Activated naive CD8-positive, alpha-beta T cell (primary cell): ENCODE results near the gene KDELR1.
"Not testable (repeated sequence)": the region's sequence is repeated elsewhere in the genome, so short reads cannot be mapped to it uniquely, and the experiment has no call there.

ENCODE experiments used
- H3K27ac Mint-ChIP-seq: one replicate; pipeline ENCODE4 v1.8.0; 2021; ENCODE audit warnings: mixed read lengths
- H3K27me3 Mint-ChIP-seq: one replicate; pipeline ENCODE4 v1.8.0; 2021; ENCODE audit warnings: mixed read lengths
- H3K36me3 Mint-ChIP-seq: one replicate; pipeline ENCODE4 v1.8.0; 2021; ENCODE audit warnings: mixed read lengths
- H3K4me1 Mint-ChIP-seq: one replicate; pipeline ENCODE4 v1.8.0; 2021; ENCODE audit warnings: low read depth, mixed read lengths
- H3K4me3 Mint-ChIP-seq: one replicate; pipeline ENCODE4 v1.8.0; 2021; ENCODE audit warnings: mild to moderate bottlenecking, mixed read lengths
- H3K9me3 Mint-ChIP-seq: one replicate; pipeline ENCODE4 v1.8.0; 2021; ENCODE audit warnings: low read depth, mixed read lengths

KDELR1 gene

DNA sequence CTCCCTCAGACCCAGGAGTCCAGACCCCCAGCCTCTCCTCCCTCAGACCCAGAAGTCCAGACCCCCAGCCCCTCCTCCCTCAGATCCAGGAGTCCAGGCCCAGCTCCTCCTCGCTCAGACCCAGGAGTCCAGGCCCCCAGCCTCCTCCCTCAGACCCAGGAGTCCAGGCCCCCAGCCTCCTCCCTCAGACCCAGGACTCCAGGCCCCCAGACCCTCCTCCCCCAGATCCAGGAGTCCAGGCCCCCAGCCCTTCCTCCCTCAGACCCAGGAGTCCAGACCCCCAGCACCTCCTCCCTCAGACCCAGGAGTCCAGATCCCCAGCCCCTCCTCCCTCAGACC, 624 bp upstream of the KDELR1 start:
- H3K36me3 Mint-ChIP-seq, H3K9me3 Mint-ChIP-seq, H3K27me3 Mint-ChIP-seq: not testable (repeated sequence)
- peaks cover 29% of the 10 kb centered on the region for H3K4me1 Mint-ChIP-seq
- H3K27ac Mint-ChIP-seq, result peak overlapping the region; percentile 91
- peak overlapping the region; percentile 92 for H3K4me3 Mint-ChIP-seq

GRCh38 chr19:48390188-48391099, 907 bp downstream of the KDELR1 start:
- H3K4me1 Mint-ChIP-seq, result peaks cover 23% of the 10 kb centered on the region
- peak overlapping the region; percentile 92 for H3K4me3 Mint-ChIP-seq
- H3K27me3 Mint-ChIP-seq, result peaks cover 3% of the 10 kb centered on the region
- peaks cover 2% of the 10 kb centered on the region for H3K36me3 Mint-ChIP-seq
- H3K9me3 Mint-ChIP-seq, result no peaks in the 10 kb centered on the region
- H3K27ac Mint-ChIP-seq, result peak overlapping the region; percentile 91

GRCh38 chr19:48386981-48387380, 4.4 kb downstream of the KDELR1 start:
- no peak overlapping the region for H3K27ac Mint-ChIP-seq
- H3K4me1 Mint-ChIP-seq, result peaks cover 8% of the 10 kb centered on the region
- H3K9me3 Mint-ChIP-seq, result no peaks in the 10 kb centered on the region
- H3K27me3 Mint-ChIP-seq, result no peaks in the 10 kb centered on the region
- peaks cover 5% of the 10 kb centered on the region for H3K36me3 Mint-ChIP-seq
- no peak overlapping the region for H3K4me3 Mint-ChIP-seq

DNA sequence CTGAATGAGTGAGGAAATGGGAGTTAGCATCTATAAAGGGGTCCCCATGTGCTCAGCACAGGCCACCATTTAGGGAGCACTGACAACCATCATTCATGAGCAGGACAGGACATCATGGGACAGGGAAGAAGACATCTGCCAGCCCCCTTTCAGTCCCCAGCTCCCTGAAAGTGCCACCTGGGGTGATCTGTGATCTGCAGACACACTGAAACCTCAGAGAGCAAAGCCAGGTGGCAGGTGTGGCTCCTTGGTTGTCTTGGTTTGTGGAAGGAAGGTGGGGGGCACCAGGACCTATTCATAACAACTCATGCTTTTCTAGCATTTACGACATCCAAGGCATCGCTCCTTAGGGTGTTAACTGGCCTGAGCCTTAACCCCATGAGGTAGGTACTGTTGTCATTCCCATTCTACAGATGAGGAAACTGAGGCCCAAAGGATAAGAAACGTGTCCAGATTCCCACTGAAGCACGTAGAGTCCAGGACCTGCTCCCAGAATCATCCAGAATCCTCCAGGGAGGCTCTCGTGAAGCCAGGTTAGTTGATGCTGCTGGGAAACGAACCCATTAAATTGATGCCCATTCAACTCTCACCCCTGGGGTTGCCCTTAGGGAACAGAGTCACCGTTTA, 5.8 kb downstream of the KDELR1 start:
- no peaks in the 10 kb centered on the region for H3K27me3 Mint-ChIP-seq
- H3K27ac Mint-ChIP-seq, result no peak overlapping the region
- peaks cover 5% of the 10 kb centered on the region for H3K36me3 Mint-ChIP-seq
- peaks cover 5% of the 10 kb centered on the region for H3K4me1 Mint-ChIP-seq
- no peaks in the 10 kb centered on the region for H3K9me3 Mint-ChIP-seq
- H3K4me3 Mint-ChIP-seq, result no peak overlapping the region

DNA sequence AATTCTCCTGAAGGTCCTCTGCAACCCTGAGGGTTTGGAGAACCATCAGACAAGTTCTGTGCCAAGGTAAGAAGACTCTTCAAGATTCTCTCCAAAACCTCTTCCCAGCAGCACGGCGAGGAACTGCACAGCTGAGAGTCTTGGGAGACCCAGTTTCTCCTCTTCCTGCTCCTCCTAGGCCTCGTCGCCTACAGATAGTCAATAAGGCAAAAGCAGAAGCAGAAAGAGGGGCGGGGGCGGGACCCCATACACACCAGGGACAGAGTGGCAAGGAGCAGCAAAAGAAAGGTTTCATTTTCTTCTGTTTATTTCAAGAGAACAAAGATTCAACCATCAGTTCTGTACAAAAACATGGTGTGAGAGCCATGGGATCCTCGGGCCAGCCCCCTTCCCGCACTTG, 9.1 kb downstream of the KDELR1 start:
- H3K36me3 Mint-ChIP-seq, result peaks cover 2% of the 10 kb centered on the region
- H3K4me3 Mint-ChIP-seq, result no peak overlapping the region
- no peaks in the 10 kb centered on the region for H3K9me3 Mint-ChIP-seq
- no peaks in the 10 kb centered on the region for H3K27me3 Mint-ChIP-seq
- H3K27ac Mint-ChIP-seq, result no peak overlapping the region
- no peaks in the 10 kb centered on the region for H3K4me1 Mint-ChIP-seq

DNA sequence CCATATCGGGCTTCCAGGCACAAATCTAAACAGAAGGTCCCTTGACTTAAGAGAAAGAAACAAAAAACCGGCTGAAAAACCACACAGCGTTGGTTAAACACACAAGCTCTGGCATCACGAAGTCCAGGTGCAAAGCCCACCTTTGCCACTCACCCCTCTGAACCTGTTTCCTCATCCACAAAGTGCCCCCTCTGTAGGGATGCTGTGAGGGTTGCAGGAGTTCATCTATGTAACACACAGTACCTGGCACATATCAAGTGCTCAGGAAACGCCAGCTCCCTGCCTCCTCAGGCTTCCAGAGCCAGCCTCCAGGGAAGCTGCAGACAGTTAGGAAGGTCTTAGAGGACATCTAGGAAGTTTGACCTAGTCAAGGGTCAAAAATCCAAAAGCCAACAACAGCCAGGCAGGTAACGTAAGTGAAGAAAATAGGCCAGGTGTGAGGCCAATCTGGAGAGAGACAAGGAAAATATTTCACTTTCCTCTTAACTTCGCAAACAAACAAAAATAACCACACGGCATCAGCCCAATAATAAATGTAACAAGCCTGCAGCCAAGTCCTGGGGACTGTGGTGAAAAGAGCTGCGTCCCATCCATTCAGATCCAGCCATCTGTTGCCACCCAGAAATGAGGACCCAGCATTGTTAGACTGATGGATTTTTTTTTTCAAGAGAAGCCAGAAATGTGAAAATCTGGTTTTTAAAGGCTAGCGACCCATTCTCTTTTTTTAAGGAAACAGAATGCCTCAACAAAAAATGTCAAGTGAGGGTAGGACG, 10.0 kb downstream of the KDELR1 start:
- Mint-ChIP-seq H3K27ac (no peak overlapping the region), H3K4me3 (no peak overlapping the region), H3K36me3 (peaks cover 2% of the 10 kb centered on the region)

DNA sequence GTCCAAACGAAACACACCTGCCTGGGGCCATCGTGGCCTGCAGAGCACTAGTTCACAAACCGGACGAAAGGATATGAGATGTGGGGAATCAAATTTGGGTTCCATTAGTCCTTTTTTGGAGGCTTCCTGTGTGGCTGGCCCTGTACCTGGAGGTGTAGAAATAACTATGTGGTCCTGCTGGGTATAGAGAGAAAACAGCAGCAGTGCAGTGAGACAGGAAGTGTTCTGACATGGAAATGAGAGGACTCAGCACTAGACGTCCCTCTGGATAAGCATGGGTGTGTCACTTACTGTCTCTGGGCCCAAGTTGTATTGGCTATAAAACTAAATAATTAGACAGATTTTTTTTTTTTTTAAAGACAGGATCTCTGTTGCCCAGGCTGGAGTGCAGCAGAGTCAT, 12.3 kb downstream of the KDELR1 start:
- H3K36me3 Mint-ChIP-seq, result no peaks in the 10 kb centered on the region
- H3K27ac Mint-ChIP-seq, result no peak overlapping the region
- H3K27me3 Mint-ChIP-seq, result no peaks in the 10 kb centered on the region
- no peaks in the 10 kb centered on the region for H3K9me3 Mint-ChIP-seq
- no peaks in the 10 kb centered on the region for H3K4me1 Mint-ChIP-seq
- H3K4me3 Mint-ChIP-seq, result no peak overlapping the region

More for the DNA sequence above, 10.0 kb downstream of the KDELR1 start:
- Mint-ChIP-seq H3K4me1 (no peaks in the 10 kb centered on the region), H3K27me3 (no peaks in the 10 kb centered on the region), H3K9me3 (no peaks in the 10 kb centered on the region)

- Mint-ChIP-seq H3K27ac (no peak overlapping the region), H3K36me3 (no peaks in the 10 kb centered on the region), H3K4me3 (no peak overlapping the region), H3K4me1 (no peaks in the 10 kb centered on the region), H3K9me3 (no peaks in the 10 kb centered on the region), H3K27me3 (no peaks in the 10 kb centered on the region)
Measured at GRCh38 chr19:48378194-48378570, 13.2 kb downstream of the KDELR1 start.

- Mint-ChIP-seq H3K27me3 (no peaks in the 10 kb centered on the region), H3K36me3 (no peaks in the 10 kb centered on the region), H3K4me1 (no peaks in the 10 kb centered on the region), H3K27ac (no peak overlapping the region), H3K9me3 (no peaks in the 10 kb centered on the region), H3K4me3 (no peak overlapping the region)
Measured at GRCh38 chr19:48373567-48373966, 17.8 kb downstream of the KDELR1 start.

DNA sequence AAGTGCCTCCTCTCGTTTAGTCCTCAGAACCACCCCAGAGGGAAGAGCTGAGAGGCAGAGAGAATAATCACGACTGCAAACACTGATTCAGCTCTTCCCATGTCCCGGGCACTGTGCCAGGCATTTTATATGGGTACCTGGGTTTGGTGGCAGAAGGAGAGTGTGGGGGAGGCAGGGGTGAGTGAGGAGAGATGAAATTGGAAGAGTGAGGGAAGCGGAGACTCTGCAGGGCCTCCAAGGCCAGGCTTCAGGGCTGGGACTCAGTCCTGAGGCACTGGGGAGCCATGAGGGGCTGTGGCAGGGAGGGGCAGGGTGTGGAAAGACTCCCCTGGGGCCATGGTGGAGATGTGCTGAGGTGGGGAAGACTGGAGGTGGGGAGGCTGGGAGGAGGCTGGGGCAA, 18.4 kb downstream of the KDELR1 start:
- Mint-ChIP-seq H3K4me1 (no peaks in the 10 kb centered on the region), H3K4me3 (no peak overlapping the region), H3K36me3 (no peaks in the 10 kb centered on the region), H3K9me3 (no peaks in the 10 kb centered on the region), H3K27me3 (no peaks in the 10 kb centered on the region), H3K27ac (no peak overlapping the region)

- H3K4me3 Mint-ChIP-seq, H3K27me3 Mint-ChIP-seq, H3K27ac Mint-ChIP-seq, H3K9me3 Mint-ChIP-seq, H3K4me1 Mint-ChIP-seq, H3K36me3 Mint-ChIP-seq: not testable (repeated sequence)
Measured at GRCh38 chr19:48371771-48372170, 19.6 kb downstream of the KDELR1 start.

DNA sequence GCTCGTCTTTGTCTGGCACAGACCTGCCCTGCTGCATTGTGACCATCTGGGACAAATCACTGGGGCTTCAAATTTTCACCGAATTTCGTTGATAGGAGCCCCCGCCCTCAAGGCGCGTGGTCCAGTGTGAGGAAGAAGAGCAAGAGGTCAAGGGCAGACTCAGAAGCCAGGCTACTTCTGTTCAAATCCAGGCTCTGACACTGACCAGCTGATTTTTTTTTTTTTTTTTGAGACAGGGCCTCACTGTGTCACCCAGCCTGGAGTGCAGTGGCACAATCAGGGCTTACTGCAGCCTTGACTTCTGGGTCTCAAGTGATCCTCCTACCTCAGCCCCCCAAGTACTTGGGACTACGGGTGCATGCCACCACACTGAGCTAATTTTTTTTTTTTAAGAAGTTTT, 20.0 kb downstream of the KDELR1 start:
- no peak overlapping the region for H3K27ac Mint-ChIP-seq
- no peaks in the 10 kb centered on the region for H3K4me1 Mint-ChIP-seq
- H3K9me3 Mint-ChIP-seq, result no peaks in the 10 kb centered on the region
- H3K4me3 Mint-ChIP-seq, result no peak overlapping the region
- no peaks in the 10 kb centered on the region for H3K36me3 Mint-ChIP-seq
- no peaks in the 10 kb centered on the region for H3K27me3 Mint-ChIP-seq

GRCh38 chr19:48370955-48371354, 20.4 kb downstream of the KDELR1 start:
- H3K9me3 Mint-ChIP-seq, result no peaks in the 10 kb centered on the region
- no peaks in the 10 kb centered on the region for H3K36me3 Mint-ChIP-seq
- H3K27ac Mint-ChIP-seq, result no peak overlapping the region
- no peaks in the 10 kb centered on the region for H3K4me1 Mint-ChIP-seq
- H3K27me3 Mint-ChIP-seq, result no peaks in the 10 kb centered on the region
- no peak overlapping the region for H3K4me3 Mint-ChIP-seq

- Mint-ChIP-seq H3K4me1 (peaks cover 5% of the 10 kb centered on the region), H3K36me3 (no peaks in the 10 kb centered on the region), H3K9me3 (no peaks in the 10 kb centered on the region), H3K27ac (no peak overlapping the region), H3K27me3 (no peaks in the 10 kb centered on the region), H3K4me3 (no peak overlapping the region)
Measured at GRCh38 chr19:48368936-48369335, 22.4 kb downstream of the KDELR1 start.

DNA sequence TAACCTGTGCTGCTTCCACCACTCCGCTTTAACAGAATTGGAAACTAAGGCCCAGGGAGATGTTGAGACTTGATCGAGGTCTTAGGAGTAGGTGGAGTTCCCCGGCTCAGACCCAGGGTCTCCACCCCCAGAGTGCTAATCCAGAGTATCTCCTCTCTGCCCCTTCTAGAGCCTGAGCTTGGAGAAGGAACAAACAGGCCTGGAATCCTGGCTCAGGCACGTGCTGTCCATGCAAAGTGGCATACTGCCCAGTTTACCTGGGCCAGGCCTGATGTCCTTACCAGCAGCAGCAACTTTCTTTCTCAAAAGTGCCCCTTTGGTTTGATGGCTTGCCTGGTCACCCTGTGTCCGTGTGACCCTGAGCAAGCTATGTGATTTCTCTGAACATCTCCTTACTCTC, 23.5 kb downstream of the KDELR1 start:
- H3K36me3 Mint-ChIP-seq, result no peaks in the 10 kb centered on the region
- no peak overlapping the region for H3K27ac Mint-ChIP-seq
- peaks cover 9% of the 10 kb centered on the region for H3K4me1 Mint-ChIP-seq
- H3K27me3 Mint-ChIP-seq, result no peaks in the 10 kb centered on the region
- H3K9me3 Mint-ChIP-seq, result no peaks in the 10 kb centered on the region
- H3K4me3 Mint-ChIP-seq, result no peak overlapping the region
